GM19372 (cell line): ENCODE measurements around the gene HAUS3.
"Not testable (repeated sequence)": the region's sequence is repeated elsewhere in the genome, so short reads cannot be mapped to it uniquely, and the experiment has no call there.

ENCODE experiments used
- ATAC-seq: cut with Tn5 transposase; IDR thresholded peaks from one replicate; pipeline ENCODE4 v1.9.1; 2021; ENCODE audit warnings: mild to moderate bottlenecking, low read depth, moderate library complexity; ENCODE audit not compliant: unreplicated experiment

The HAUS3 gene

GRCh38 chr4:2275546-2276251 is 33.8 kb upstream of the HAUS3 start:
- no peak for ATAC-seq

- not testable (repeated sequence) for ATAC-seq
Measured at GRCh38 chr4:2275044-2275397, 33.1 kb upstream of the HAUS3 start.

- no peak for ATAC-seq
Measured at GRCh38 chr4:2274320-2275043, 32.6 kb upstream of the HAUS3 start.

GRCh38 chr4:2273657-2274319 is 31.9 kb upstream of the HAUS3 start:
- ATAC-seq, result no peak

- ATAC-seq, result no peak
Measured at GRCh38 chr4:2273221-2273620, 31.3 kb upstream of the HAUS3 start.

- ATAC-seq, result no peak
Measured at GRCh38 chr4:2272828-2273120, 30.9 kb upstream of the HAUS3 start.

GRCh38 chr4:2272026-2272827 is 30.3 kb upstream of the HAUS3 start:
- ATAC-seq, result no peak

GRCh38 chr4:2271279-2272025 is 29.5 kb upstream of the HAUS3 start:
- ATAC-seq, result no peak

GRCh38 chr4:2270341-2271165 is 28.6 kb upstream of the HAUS3 start:
- no peak for ATAC-seq

GRCh38 chr4:2269618-2270163 is 27.8 kb upstream of the HAUS3 start:
- ATAC-seq, result no peak

- no peak for ATAC-seq
Measured at GRCh38 chr4:2269206-2269531, 27.2 kb upstream of the HAUS3 start.

- no peak for ATAC-seq
Measured at GRCh38 chr4:2268357-2269205, 26.7 kb upstream of the HAUS3 start.

- ATAC-seq, result no peak
Measured at GRCh38 chr4:2267841-2268240, 25.9 kb upstream of the HAUS3 start.

GRCh38 chr4:2267320-2267811 is 25.4 kb upstream of the HAUS3 start:
- ATAC-seq, result no peak

GRCh38 chr4:2266821-2267220 is 24.9 kb upstream of the HAUS3 start:
- ATAC-seq, result no peak

GRCh38 chr4:2266181-2266580 is 24.3 kb upstream of the HAUS3 start:
- no peak for ATAC-seq

GRCh38 chr4:2265113-2266110 is 23.5 kb upstream of the HAUS3 start:
- ATAC-seq, result no peak
